Astrocyte of the spinal cord (primary cell): ENCODE results near the gene SLC6A5.

Experiments
- DNase-seq: peaks from one replicate; pipeline ENCODE4 v3.0.0; 2011; ENCODE audit warnings: low read depth, low spot score
- H3K4me3 ChIP-seq: 2 replicates; pipeline ENCODE4 v1.5.1; 2011; ENCODE audit warnings: low read depth, mild to moderate bottlenecking, low read length, moderate library complexity
- in situ Hi-C: cut with HindIII; loops from 2 replicates; pipeline ENCODE4 v1.10.0; 2017; ENCODE audit warnings: low sequenced_read_pairs
- TF ChIP-seq, protein P1 (sequence below): IDR thresholded peaks from 2 replicates; pipeline ENCODE4 v1.5.1; 2012; ENCODE audit warnings: low read depth, mild to moderate bottlenecking, low read length, inconsistent platforms

Gene SLC6A5

DNA sequence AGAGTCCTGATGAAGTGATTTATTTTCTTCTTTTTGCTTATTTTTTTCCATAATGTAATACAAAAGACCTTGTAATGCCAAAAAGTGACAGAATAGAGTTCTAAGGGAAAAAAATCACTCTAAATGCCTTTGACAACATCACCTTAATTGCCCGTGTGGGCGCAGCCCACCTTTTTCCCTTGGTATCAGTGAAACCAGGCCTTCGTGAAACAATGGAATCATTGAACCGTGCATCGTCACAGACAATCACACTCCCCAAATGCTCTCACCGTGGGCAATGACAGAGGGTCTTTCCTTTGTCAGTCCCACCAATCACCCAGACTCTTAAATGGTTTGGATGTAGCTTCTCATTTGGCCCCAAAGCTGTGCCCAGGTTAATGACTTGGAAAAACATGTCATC, 9.6 kb upstream of the SLC6A5 start:
- H3K4me3 ChIP-seq, result no peak overlapping the region
- DNase-seq, result no peak
- in situ Hi-C loops, result no loop called here
- TF ChIP-seq, protein P1, sequence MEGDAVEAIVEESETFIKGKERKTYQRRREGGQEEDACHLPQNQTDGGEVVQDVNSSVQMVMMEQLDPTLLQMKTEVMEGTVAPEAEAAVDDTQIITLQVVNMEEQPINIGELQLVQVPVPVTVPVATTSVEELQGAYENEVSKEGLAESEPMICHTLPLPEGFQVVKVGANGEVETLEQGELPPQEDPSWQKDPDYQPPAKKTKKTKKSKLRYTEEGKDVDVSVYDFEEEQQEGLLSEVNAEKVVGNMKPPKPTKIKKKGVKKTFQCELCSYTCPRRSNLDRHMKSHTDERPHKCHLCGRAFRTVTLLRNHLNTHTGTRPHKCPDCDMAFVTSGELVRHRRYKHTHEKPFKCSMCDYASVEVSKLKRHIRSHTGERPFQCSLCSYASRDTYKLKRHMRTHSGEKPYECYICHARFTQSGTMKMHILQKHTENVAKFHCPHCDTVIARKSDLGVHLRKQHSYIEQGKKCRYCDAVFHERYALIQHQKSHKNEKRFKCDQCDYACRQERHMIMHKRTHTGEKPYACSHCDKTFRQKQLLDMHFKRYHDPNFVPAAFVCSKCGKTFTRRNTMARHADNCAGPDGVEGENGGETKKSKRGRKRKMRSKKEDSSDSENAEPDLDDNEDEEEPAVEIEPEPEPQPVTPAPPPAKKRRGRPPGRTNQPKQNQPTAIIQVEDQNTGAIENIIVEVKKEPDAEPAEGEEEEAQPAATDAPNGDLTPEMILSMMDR, result no peak

DNA sequence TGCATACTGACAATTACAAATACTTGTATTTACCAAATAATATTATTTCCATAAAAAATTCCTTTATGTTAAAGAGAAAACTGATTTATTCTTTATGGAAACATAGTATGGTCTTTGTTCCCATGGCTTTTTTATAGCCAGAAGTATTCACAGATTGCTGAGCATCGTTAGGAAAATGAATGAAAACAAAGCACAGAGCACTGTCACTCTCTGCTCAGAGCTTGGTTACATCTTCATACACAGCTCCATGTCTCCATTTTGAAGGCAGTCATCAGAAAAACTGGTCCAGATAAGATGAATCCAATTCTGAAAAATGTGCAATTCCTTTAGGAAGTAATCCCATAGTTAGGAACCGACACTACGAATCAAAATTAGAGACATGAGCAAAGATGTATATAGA, 9.0 kb upstream of the SLC6A5 start:
- H3K4me3 ChIP-seq, result no peak overlapping the region
- in situ Hi-C loops, result no loop called here
- no peak for DNase-seq
- TF ChIP-seq, protein P1, result no peak

DNA sequence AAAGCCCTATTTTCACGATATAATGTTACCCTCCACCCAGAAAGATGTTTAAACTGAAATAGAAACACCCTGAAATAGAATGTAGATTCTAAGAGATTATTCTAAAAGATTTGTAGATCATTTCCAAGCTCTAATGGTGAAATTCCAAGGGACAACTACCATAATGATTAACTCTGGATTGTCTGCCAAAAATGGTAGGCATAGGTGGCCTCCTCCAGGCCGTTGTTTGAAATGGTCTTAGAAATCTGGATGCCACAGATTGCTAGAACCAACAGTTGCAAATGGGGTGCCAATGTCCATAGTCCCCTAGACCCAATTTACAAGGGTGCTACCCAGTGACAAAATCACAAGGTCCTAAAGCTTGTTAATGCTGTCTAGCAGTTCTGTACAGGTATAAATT, 6.7 kb upstream of the SLC6A5 start:
- TF ChIP-seq, protein P1, result no peak
- in situ Hi-C loops, result no loop called here
- no peak for DNase-seq
- no peak overlapping the region for H3K4me3 ChIP-seq

DNA sequence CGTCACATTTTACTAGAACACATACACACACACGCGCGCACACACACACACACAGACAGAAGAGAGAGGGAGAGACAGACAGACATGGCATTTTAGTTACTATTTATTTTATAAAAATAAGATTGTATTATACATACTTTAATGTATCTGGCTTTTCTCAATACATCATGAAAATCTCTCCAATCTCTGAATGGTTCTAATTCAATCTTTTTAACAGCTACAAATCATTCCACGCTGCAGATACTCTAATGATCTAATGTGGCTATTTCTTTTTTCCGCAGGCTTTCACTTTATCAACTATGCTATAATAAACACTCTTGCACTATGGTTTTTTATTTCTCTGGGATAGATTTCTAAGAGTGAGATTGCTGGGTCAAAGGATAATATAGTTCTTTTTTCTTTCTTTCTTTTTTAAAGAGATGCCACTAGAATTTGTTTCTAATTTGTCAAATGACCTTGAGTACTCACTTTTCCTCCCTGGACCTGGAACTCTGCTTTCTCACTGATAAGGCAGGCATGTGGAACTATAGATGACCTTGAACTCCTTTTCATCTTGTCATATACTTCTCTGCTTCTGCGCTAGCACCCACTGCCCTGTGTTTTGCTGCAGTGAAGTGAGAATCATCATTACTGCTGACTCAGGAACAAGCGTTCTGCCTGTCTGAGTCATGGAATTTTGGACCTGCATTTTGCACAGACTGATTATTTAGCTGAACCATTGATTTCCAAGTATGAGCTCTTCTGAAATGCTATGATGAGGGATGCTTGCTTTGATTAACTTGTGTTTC, 4.9 kb upstream of the SLC6A5 start:
- in situ Hi-C loops, result no loop called here
- no peak overlapping the region for H3K4me3 ChIP-seq
- TF ChIP-seq, protein P1, result no peak
- no peak for DNase-seq

DNA sequence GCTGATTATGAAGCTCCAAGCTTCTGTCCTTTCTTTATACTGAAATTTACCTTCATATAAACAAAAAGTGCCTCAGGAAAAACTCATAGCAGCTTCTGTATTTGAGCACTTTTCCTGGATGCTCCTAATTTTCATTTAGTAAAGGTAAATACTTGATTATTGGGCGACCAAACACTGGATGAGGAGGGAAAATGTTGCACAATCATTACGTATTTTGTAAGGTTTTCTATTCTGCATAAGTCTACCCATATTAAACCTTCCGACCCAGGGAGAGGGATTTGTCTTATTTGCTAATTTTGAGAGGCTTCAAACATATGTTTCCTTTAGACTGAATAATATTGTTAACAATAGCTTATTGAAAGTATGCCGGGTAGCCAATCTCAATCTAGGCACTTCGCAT, 4.3 kb upstream of the SLC6A5 start:
- in situ Hi-C loops, result no loop called here
- DNase-seq, result no peak
- H3K4me3 ChIP-seq, result no peak overlapping the region
- TF ChIP-seq, protein P1, result no peak

DNA sequence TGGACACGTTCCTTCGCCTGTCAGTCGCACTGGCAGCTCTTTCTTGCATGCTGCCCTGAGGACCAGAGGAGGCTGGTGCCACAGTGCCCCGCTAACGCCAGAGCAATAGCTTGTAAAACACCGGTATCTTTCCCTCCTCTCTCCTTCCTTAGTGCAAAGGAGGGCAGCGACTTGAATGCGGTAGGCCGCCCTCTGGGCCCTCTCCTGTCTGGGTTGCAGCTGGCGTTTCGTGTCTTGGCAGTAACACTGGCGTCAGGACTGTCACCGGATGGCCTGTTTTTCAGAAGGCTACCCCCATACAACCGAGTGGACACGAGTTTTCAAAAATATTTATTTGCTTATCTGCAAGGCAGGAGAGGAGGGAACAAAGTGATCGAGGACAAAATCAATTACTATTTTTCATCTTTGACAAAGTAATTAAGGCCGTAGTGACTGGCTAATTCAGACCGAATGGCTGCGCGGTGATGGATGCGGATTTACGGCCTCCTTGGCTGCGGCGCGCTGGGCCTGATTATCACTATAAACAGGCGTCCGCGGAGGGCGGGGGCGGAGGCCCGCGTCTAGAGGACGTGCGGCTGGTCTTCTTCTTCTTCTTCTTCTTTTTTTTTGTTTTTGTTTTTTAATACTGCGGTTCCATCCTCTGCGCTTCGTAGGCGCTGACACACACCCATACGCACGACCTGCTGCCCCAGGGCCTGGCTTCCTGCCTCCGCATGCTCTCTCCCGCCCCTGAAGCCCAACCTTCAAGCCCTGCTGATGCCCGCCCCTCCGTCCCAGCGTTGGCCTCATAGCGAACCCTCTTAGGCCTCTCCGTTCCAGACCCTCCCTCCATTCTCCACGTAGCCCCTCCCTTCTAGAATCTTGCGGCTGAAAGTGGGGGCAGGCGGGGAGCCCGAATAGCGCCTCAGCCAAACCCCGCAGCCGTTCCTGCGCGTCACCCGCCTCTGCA, 2.9 kb upstream of the SLC6A5 start:
- H3K4me3 ChIP-seq, result no peak overlapping the region
- in situ Hi-C loops, result no loop called here
- TF ChIP-seq, protein P1, result no peak
- no peak for DNase-seq
